HepG2 (cell line): Measurements from ENCODE around the gene ORC6. TPM values are rescaled to one million over a fixed set of nuclear protein-coding genes. Genes with fewer than 3 reads are reported as not detected.
A peak's percentile ranks its signal among the peaks of the same experiment; 100 is the strongest.

Source experiments
- ATF7 ChIP-seq, 2 experiments: fragments of 450-650 bp in 1 of 2; sonication (generic) in 1 of 2; formaldehyde crosslinking in 1 of 2; IDR thresholded peaks; 2 replicates each; pipeline versions ENCODE4 v1.4.0 to v1.6.1; 2016 to 2020; ENCODE audit warnings: antibody characterized with exemption in 1 of 2, mild to moderate bottlenecking in 1 of 2, missing genetic modification reagents in 1 of 2
- BRD4 ChIP-seq: sonication (generic); formaldehyde crosslinking; IDR thresholded peaks from 2 replicates; pipeline ENCODE4 v1.4.0; 2020; ENCODE audit warnings: missing genetic modification reagents
- DBP ChIP-seq: sonication (generic); formaldehyde crosslinking; IDR thresholded peaks from 2 replicates; pipeline ENCODE4 v1.4.0; 2020; ENCODE audit warnings: missing genetic modification reagents; ENCODE audit errors: not compliant biosample characterization
- FOSL1 ChIP-seq: sonication (generic); formaldehyde crosslinking; IDR thresholded peaks from 2 replicates; pipeline ENCODE4 v1.9.0; 2021; ENCODE audit warnings: missing genetic modification reagents, borderline replicate concordance
- GZF1 ChIP-seq: sonication (generic); formaldehyde crosslinking; IDR thresholded peaks from 2 replicates; pipeline ENCODE4 v1.5.1; 2020; ENCODE audit warnings: mild to moderate bottlenecking, missing genetic modification reagents
- LBX2 ChIP-seq: sonication (generic); formaldehyde crosslinking; IDR thresholded peaks from 2 replicates; pipeline ENCODE4 v1.5.0; 2020; ENCODE audit warnings: missing genetic modification reagents, mild to moderate bottlenecking, borderline replicate concordance
- NFE2 ChIP-seq: sonication (generic); formaldehyde crosslinking; IDR thresholded peaks from 2 replicates; pipeline ENCODE4 v1.4.0; 2020; ENCODE audit warnings: missing genetic modification reagents
- ZBTB38 ChIP-seq: sonication (generic); formaldehyde crosslinking; IDR thresholded peaks from 2 replicates; pipeline ENCODE4 v1.5.1; 2020; ENCODE audit warnings: mild to moderate bottlenecking, missing genetic modification reagents
- ZBTB43 ChIP-seq: sonication (generic); formaldehyde crosslinking; conservative IDR thresholded peaks from 2 replicates; pipeline ENCODE4 v1.4.0; 2020; ENCODE audit warnings: missing genetic modification reagents
- ZGPAT ChIP-seq: IDR thresholded peaks from 2 replicates; pipeline ENCODE4 v1.6.1; 2016; ENCODE audit warnings: mild to moderate bottlenecking
- ZNF296 ChIP-seq: sonication (generic); formaldehyde crosslinking; conservative IDR thresholded peaks from 2 replicates; pipeline ENCODE4 v1.5.0; 2020; ENCODE audit warnings: mild to moderate bottlenecking, missing genetic modification reagents
- ZNF317 ChIP-seq: sonication (generic); formaldehyde crosslinking; IDR thresholded peaks from 2 replicates; pipeline ENCODE4 v1.5.0; 2020; ENCODE audit warnings: mild to moderate bottlenecking, missing genetic modification reagents
- ZNF451 ChIP-seq: sonication (generic); formaldehyde crosslinking; IDR thresholded peaks from 2 replicates; pipeline ENCODE4 v1.5.0; 2020; ENCODE audit warnings: mild to moderate bottlenecking, missing genetic modification reagents
- ZNF510 ChIP-seq: sonication (generic); formaldehyde crosslinking; IDR thresholded peaks from 2 replicates; pipeline ENCODE4 v1.4.0; 2020; ENCODE audit warnings: low read depth, mild to moderate bottlenecking, missing genetic modification reagents
- ZNF530 ChIP-seq: sonication (generic); formaldehyde crosslinking; IDR thresholded peaks from 2 replicates; pipeline ENCODE4 v1.5.0; 2020; ENCODE audit warnings: low read depth, mild to moderate bottlenecking, missing genetic modification reagents
- ZNF564 ChIP-seq: sonication (generic); formaldehyde crosslinking; IDR thresholded peaks from 2 replicates; pipeline ENCODE4 v1.8.1; 2023; ENCODE audit warnings: mild to moderate bottlenecking, missing genetic modification reagents
- ZNF572 ChIP-seq: sonication (generic); formaldehyde crosslinking; IDR thresholded peaks from 2 replicates; pipeline ENCODE4 v1.5.1; 2020; ENCODE audit warnings: mild to moderate bottlenecking, missing genetic modification reagents
- ZNF609 ChIP-seq: sonication (generic); formaldehyde crosslinking; IDR thresholded peaks from 2 replicates; pipeline ENCODE4 v1.4.0; 2020; ENCODE audit warnings: mild to moderate bottlenecking, missing genetic modification reagents, borderline replicate concordance
- ZSCAN9 ChIP-seq: IDR thresholded peaks from 2 replicates; pipeline ENCODE4 v1.6.1; 2016; ENCODE audit warnings: borderline replicate concordance
- ZZZ3 ChIP-seq: sonication (generic); formaldehyde crosslinking; IDR thresholded peaks from 2 replicates; pipeline ENCODE4 v1.4.0; 2020; ENCODE audit warnings: missing genetic modification reagents, mild to moderate bottlenecking, borderline replicate concordance
- polyA plus RNA-seq, 8 experiments: library from polyadenylated mRNA; depleted of rRNA in 3 of 8; stranded (reverse) in 7 of 8; unstranded in 1 of 8; fragments of >200 nt; fragmentation: Illumina TruSeq in 4 of 8; extraction: Trizol in 4 of 8; gene quantifications; 2 replicates each; pipeline versions ENCODE4 v1.2.1 to v1.2.3, GENCODE V29; 2011 to 2016; ENCODE audit warnings: low read depth in 4 of 8, missing spikeins in 1 of 8, mixed read lengths in 1 of 8; ENCODE audit not compliant: insufficient read depth in 1 of 8
- total RNA-seq, 5 experiments: library from RNA; depleted of rRNA; stranded (reverse); fragments of >200 nt; fragmentation: Illumina TruSeq; extraction: Trizol; gene quantifications; 2 replicates each; pipeline ENCODE4 v1.2.3, GENCODE V29; 2016; ENCODE audit warnings: low read depth in 1 of 5

Gene ORC6
- total and polyA plus RNA-seq, 2 of the 13 experiments (the other 11 are each of a cell fraction or from before 2014, with no cell fraction given), result 34.2 to 69.8 TPM

GRCh38 chr16:46688654-46689364, 650 bp upstream of the ORC6 start, which contains the start of gene VPS35 (continued):
- TF ChIP-seq ZGPAT (CRISPR knock-in tag) (peak; percentile 78), LBX2 (CRISPR knock-in tag) (peak; percentile 52; the same call in 1 of the 2 replicates), ZNF609 (CRISPR knock-in tag) (peak; percentile 47; the same call in 1 of the 2 replicates), FOSL1 (CRISPR knock-in tag) (no peak; the same call in 1 of the 2 replicates), ZNF510 (CRISPR knock-in tag) (no peak), ZNF296 (CRISPR knock-in tag) (no peak), GZF1 (CRISPR knock-in tag) (peak; percentile 40), ZNF564 (CRISPR knock-in tag) (peak; percentile 63; the same call in 1 of the 2 replicates), ATF7 (IDR thresholded peaks at IDR 0.05) (no peak), ATF7 (CRISPR knock-in tag; IDR thresholded peaks at IDR 0.05) (peak; percentile 77; the same call in 1 of the 2 replicates), BRD4 (CRISPR knock-in tag) (peak; percentile 69; the same call in 1 of the 2 replicates), ZBTB43 (CRISPR knock-in tag) (peak; percentile 70; the same call in 1 of the 2 replicates), DBP (peak; percentile 42), ZZZ3 (CRISPR knock-in tag) (no peak), ZBTB38 (CRISPR knock-in tag) (peak; percentile 59), ZNF572 (CRISPR knock-in tag) (peak; percentile 5; the same call in 1 of the 2 replicates), NFE2 (0 out of 2 replicates have a peak, but pooled peaks have one; percentile 5), ZNF530 (no peak), ZNF317 (peak; percentile 92), ZNF451 (CRISPR knock-in tag) (peak; percentile 41), ZSCAN9 (CRISPR knock-in tag) (0 out of 2 replicates have a peak, but pooled peaks have one; percentile 81)
